K562 (cell line): ENCODE data around the gene COQ3. TPM values are rescaled to one million over a fixed set of nuclear protein-coding genes. Genes with fewer than 3 reads are reported as not detected.

Experiments used
- ATF3 ChIP-seq, 2 experiments: fragments of 450-650 bp in 1 of 2; sonication (generic) in 1 of 2; formaldehyde crosslinking in 1 of 2; IDR thresholded peaks in 1 of 2; conservative IDR thresholded peaks in 1 of 2; 2 replicates each; pipeline versions ENCODE4 v1.6.1 to v1.8.1; 2016 to 2023; ENCODE audit warnings: mild to moderate bottlenecking in 2 of 2, moderate library complexity in 2 of 2, inconsistent platforms in 1 of 2, missing genetic modification reagents in 1 of 2
- BMI1 ChIP-seq: fragments of 150-350 bp; IDR thresholded peaks from 2 replicates; pipeline ENCODE4 v1.6.1; 2014; ENCODE audit warnings: low read length
- CBX1 ChIP-seq: sonication (generic); IDR thresholded peaks from 2 replicates; pipeline ENCODE4 v1.6.1; 2016; ENCODE audit warnings: antibody characterized with exemption, low read depth, mild to moderate bottlenecking
- ELF1 ChIP-seq: fragments of 200-800 bp; sonication (Bioruptor generic); IDR thresholded peaks from 2 replicates; pipeline ENCODE4 v1.6.1; 2016; ENCODE audit warnings: missing genetic modification characterization, missing compliant biosample characterization
- ETV5 ChIP-seq: sonication (generic); formaldehyde crosslinking; IDR thresholded peaks from 2 replicates; pipeline ENCODE4 v1.4.0; 2020; ENCODE audit warnings: low read depth, mild to moderate bottlenecking, missing genetic modification reagents
- HDAC1 ChIP-seq, 2 experiments: fragments of 450-650 bp; IDR thresholded peaks; 2 replicates each; pipeline ENCODE4 v1.6.1; 2016 to 2017; ENCODE audit warnings: inconsistent platforms in 1 of 2, mild to moderate bottlenecking in 1 of 2, moderate library complexity in 1 of 2
- HMG20B ChIP-seq: fragments of 250-450 bp; sonication (Bioruptor Pico); IDR thresholded peaks from 2 replicates; pipeline ENCODE4 v1.5.0; 2021; ENCODE audit warnings: mild to moderate bottlenecking
- HNRNPLL ChIP-seq: fragments of 200-400 bp; formaldehyde crosslinking; IDR thresholded peaks from 2 replicates; pipeline ENCODE4 v1.6.1; 2017; ENCODE audit warnings: low read length, low read depth, mild to moderate bottlenecking; ENCODE audit not compliant: poor library complexity, severe bottlenecking
- HNRNPUL1 ChIP-seq: fragments of 200-400 bp; formaldehyde crosslinking; IDR thresholded peaks from 2 replicates; pipeline ENCODE4 v1.6.1; 2017; ENCODE audit warnings: low read length
- KDM5B ChIP-seq: fragments of 200-600 bp; sonication (generic); IDR thresholded peaks from 2 replicates; pipeline ENCODE4 v1.6.1; 2012; ENCODE audit warnings: low read depth, mild to moderate bottlenecking, moderate library complexity, low read length, control low read depth, inconsistent platforms; ENCODE audit not compliant: insufficient replicate concordance
- LCOR ChIP-seq: sonication (generic); formaldehyde crosslinking; IDR thresholded peaks from 2 replicates; pipeline ENCODE4 v1.8.0; 2022; ENCODE audit warnings: mild to moderate bottlenecking, missing genetic modification reagents
- MLLT1 ChIP-seq, 2 experiments: fragments of 450-650 bp; IDR thresholded peaks; 2 replicates each; pipeline ENCODE4 v1.6.1; 2016
- MTA2 ChIP-seq: fragments of 450-650 bp; IDR thresholded peaks from 2 replicates; pipeline ENCODE4 v1.6.1; 2016; ENCODE audit warnings: low read depth
- NCOA2 ChIP-seq, 2 experiments: fragments of 450-650 bp; IDR thresholded peaks; 2 replicates each; pipeline ENCODE4 v1.6.1; 2018; ENCODE audit warnings: mild to moderate bottlenecking in 2 of 2, moderate library complexity in 1 of 2; ENCODE audit not compliant: partially characterized antibody in 2 of 2
- POLR2AphosphoS5 ChIP-seq: IDR thresholded peaks from 2 replicates; pipeline ENCODE4 v1.6.1; 2011; ENCODE audit warnings: mild to moderate bottlenecking, low read depth, low read length, moderate library complexity; ENCODE audit not compliant: control insufficient read depth, insufficient read depth
- RAD51 ChIP-seq: fragments of 450-650 bp; IDR thresholded peaks from 2 replicates; pipeline ENCODE4 v1.7.1; 2016; ENCODE audit warnings: low read depth, mild to moderate bottlenecking, borderline replicate concordance
- RBM34 ChIP-seq: fragments of 200-400 bp; formaldehyde crosslinking; IDR thresholded peaks from 2 replicates; pipeline ENCODE4 v1.6.1; 2018; ENCODE audit warnings: low read length, borderline replicate concordance; ENCODE audit not compliant: insufficient read depth
- SIRT6 ChIP-seq: IDR thresholded peaks from one replicate; pipeline ENCODE4 v1.6.1; 2012; ENCODE audit warnings: low read depth, mild to moderate bottlenecking, control low read depth, inconsistent platforms, low read length, moderate library complexity
- SP2 ChIP-seq: IDR thresholded peaks from 2 replicates; pipeline ENCODE4 v1.6.1; 2011; ENCODE audit warnings: mild to moderate bottlenecking, low read depth, low read length, moderate library complexity; ENCODE audit not compliant: poor library complexity, severe bottlenecking; ENCODE audit errors: extremely low read depth
- ZFPM2 ChIP-seq: fragments of 250-450 bp; sonication (Bioruptor Pico); IDR thresholded peaks from 2 replicates; pipeline ENCODE4 v1.5.1; 2022; ENCODE audit warnings: mild to moderate bottlenecking
- ZKSCAN3 ChIP-seq: fragments of 250-450 bp; sonication (Bioruptor Pico); IDR thresholded peaks from 2 replicates; pipeline ENCODE4 v1.4.0; 2020
- ZNF217 ChIP-seq: sonication (generic); formaldehyde crosslinking; IDR thresholded peaks from 2 replicates; pipeline ENCODE4 v1.8.0; 2022; ENCODE audit warnings: mild to moderate bottlenecking, missing genetic modification reagents
- ZNF274 ChIP-seq: IDR thresholded peaks from 2 replicates; pipeline ENCODE4 v1.6.1; 2011; ENCODE audit warnings: low read depth, mild to moderate bottlenecking, low read length, moderate library complexity, borderline replicate concordance
- polyA plus RNA-seq, 8 experiments: library from polyadenylated mRNA; depleted of rRNA in 4 of 8; stranded (reverse) in 5 of 8; unstranded in 3 of 8; fragments of >200 nt; fragmentation: Nextera tagmentation in 2 of 8; fragmentation: Illumina TruSeq in 1 of 8; extraction: Ambion mirVana in 2 of 8; extraction: Trizol in 1 of 8; gene quantifications; 2 replicates each; pipeline versions ENCODE4 v1.2.1 to v1.2.3, GENCODE V29; 2011 to 2014; ENCODE audit warnings: inconsistent platforms in 1 of 8, missing spikeins in 1 of 8
- total RNA-seq, 7 experiments: library from RNA; depleted of rRNA in 6 of 7; stranded (reverse); fragments of >200 nt in 6 of 7; fragmentation: Illumina TruSeq in 2 of 7; extraction: Trizol in 2 of 7; gene quantifications; 2 replicates each; pipeline versions ENCODE4 v1.2.1 to v1.2.3, GENCODE V29; 2011 to 2021; ENCODE audit warnings: low replicate concordance in 1 of 7
- TF ChIP-seq, protein P1 (sequence below): sonication (generic); formaldehyde crosslinking; IDR thresholded peaks from 2 replicates; pipeline ENCODE4 v1.8.1; 2022; ENCODE audit warnings: missing genetic modification reagents

Gene COQ3
- total and polyA plus RNA-seq, 9 of the 15 experiments (the other 6 are each of a cell fraction or from before 2014, with no cell fraction given): 16.9 to 137 (median 33.9) TPM

DNA sequence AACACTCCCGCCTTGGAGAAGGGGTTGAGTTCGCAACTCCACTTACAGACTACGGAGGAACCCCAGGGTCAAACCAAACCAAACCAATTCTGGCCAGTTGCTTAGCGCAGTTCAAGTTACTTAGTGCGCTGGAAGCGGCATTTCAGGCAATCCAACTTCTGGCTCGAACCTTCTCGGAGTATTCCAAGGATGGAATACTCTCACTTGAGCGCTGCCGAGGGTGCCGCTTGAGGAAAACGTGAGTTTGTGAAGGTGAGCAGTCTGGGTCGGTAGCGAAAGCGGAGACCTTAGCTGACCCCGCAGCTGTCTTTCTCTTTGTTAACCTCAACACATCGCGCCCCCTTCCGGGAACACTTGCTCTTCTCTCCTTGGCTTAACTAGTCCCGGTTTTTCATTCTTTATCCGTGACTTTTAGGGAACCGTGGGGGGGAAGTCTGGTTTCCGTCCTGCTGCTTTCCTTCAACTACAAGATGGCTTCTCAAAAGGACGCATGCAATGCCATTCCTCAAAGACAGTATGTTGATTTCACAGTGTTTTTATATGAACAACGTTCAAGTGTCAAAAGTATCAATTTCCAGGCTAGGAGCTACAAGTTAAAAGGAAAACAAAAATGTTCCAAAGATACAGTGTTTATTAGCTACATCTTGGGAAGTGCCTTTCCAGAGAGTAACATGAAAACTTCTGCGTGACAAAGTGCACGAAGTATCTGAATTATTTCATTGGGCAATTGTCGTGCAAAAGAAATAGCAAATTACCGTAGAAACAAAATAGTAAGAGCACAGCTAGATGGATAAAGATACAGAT lies 31.9 kb upstream of the COQ3 start (continued):
- peak in 1 of 2 experiments; percentile 43; a peak in 1 of 4 replicates for TF ChIP-seq MLLT1 (IDR thresholded peaks at IDR 0.05)
- no peak for TF ChIP-seq LCOR (CRISPR knock-in tag)
- TF ChIP-seq ZKSCAN3: no peak
- TF ChIP-seq RAD51: no peak
- TF ChIP-seq SP2: no peak
- TF ChIP-seq BMI1: no peak
- TF ChIP-seq, protein P1, sequence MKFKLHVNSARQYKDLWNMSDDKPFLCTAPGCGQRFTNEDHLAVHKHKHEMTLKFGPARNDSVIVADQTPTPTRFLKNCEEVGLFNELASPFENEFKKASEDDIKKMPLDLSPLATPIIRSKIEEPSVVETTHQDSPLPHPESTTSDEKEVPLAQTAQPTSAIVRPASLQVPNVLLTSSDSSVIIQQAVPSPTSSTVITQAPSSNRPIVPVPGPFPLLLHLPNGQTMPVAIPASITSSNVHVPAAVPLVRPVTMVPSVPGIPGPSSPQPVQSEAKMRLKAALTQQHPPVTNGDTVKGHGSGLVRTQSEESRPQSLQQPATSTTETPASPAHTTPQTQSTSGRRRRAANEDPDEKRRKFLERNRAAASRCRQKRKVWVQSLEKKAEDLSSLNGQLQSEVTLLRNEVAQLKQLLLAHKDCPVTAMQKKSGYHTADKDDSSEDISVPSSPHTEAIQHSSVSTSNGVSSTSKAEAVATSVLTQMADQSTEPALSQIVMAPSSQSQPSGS: no peak
- no peak for TF ChIP-seq ELF1
- no peak for TF ChIP-seq ZNF217 (CRISPR knock-in tag)
- TF ChIP-seq HNRNPUL1: no peak
- no peak for TF ChIP-seq HMG20B (CRISPR knock-in tag)
- no peak for TF ChIP-seq SIRT6
- no peak; a peak in 1 of 4 replicates for TF ChIP-seq HDAC1 (IDR thresholded peaks at IDR 0.05)
- TF ChIP-seq RBM34: no peak
- TF ChIP-seq CBX1: no peak
- no peak for TF ChIP-seq NCOA2 (IDR thresholded peaks at IDR 0.05; ENCODE audit: partially characterized antibody in 2 of 2)
- TF ChIP-seq ZFPM2 (CRISPR knock-in tag): no peak
- no peak; the same call in 1 of the 2 replicates for TF ChIP-seq ATF3 (IDR thresholded peaks at IDR 0.05)
- TF ChIP-seq ATF3 (CRISPR knock-in tag; conservative IDR thresholded peaks at IDR 0.05): 0 out of 2 replicates have a peak, but pooled peaks have one; percentile 10
- TF ChIP-seq ETV5: no peak
- peak; percentile 98 for TF ChIP-seq HNRNPLL
- TF ChIP-seq MTA2: no peak
- TF ChIP-seq KDM5B: no peak
- no peak; the same call in 1 of the 2 replicates for TF ChIP-seq POLR2AphosphoS5
- no peak for TF ChIP-seq ZNF274
